ENCODE measurements around the gene ARMC9. TPM values are rescaled to one million over a fixed set of nuclear protein-coding genes. Genes with fewer than 3 reads are reported as not detected.
A peak's percentile ranks its signal among the peaks of the same experiment; 100 is the strongest.
"Not testable (repeated sequence)": the region's sequence is repeated elsewhere in the genome, so short reads cannot be mapped to it uniquely, and the experiment has no call there.

The ARMC9 gene
- total RNA-seq, 2 experiments from 2014 or later: 1.0 to 1.4 TPM

- H3K36me3 Mint-ChIP-seq (ENCODE audit: low read depth): no peaks in the 10 kb centered on the region
- no peak for DNase-seq
- H3K27ac Mint-ChIP-seq: no peak within 1 kb of the TSS
- CTCF ChIA-PET: no interaction called here
- intact Hi-C loops (cut with micrococcal nuclease): no loop called here
- H3K4me1 Mint-ChIP-seq (ENCODE audit: low read depth): peaks cover 12% of the 10 kb centered on the region
- peaks cover 28% of the 10 kb centered on the region for H3K27me3 Mint-ChIP-seq (ENCODE audit: low read depth)
- H3K9me3 Mint-ChIP-seq: no peaks in the 10 kb centered on the region
- H3K4me3 Mint-ChIP-seq: peak within 1 kb of the TSS; percentile 21
Observed at GRCh38 chr2:231395188-231396057, 197.0 kb downstream of the ARMC9 start, which contains the start of gene B3GNT7. TSS of gene B3GNT7 (plus strand) at chr2:231395710. CDS start at chr2:231395804, 94 bp downstream.

GRCh38 chr2:231396058-231396821 lies 197.8 kb downstream of the ARMC9 start:
- no peaks in the 10 kb centered on the region for H3K9me3 Mint-ChIP-seq
- intact Hi-C loops (cut with micrococcal nuclease): no loop called here
- peaks cover 12% of the 10 kb centered on the region for H3K4me1 Mint-ChIP-seq (ENCODE audit: low read depth)
- no peaks in the 10 kb centered on the region for H3K36me3 Mint-ChIP-seq (ENCODE audit: low read depth)
- no peak for DNase-seq
- peak overlapping the region; percentile 21 for H3K4me3 Mint-ChIP-seq
- H3K27me3 Mint-ChIP-seq (ENCODE audit: low read depth): peaks cover 28% of the 10 kb centered on the region
- CTCF ChIA-PET: interaction anchor here (1.0 to 1.2 kb wide), 2 partner anchors 17 to 292 kb away, joined by 3 read pairs; no protein-coding TSS in a partner anchor
- no peak overlapping the region for H3K27ac Mint-ChIP-seq

GRCh38 chr2:231397011-231397927 lies 198.8 kb downstream of the ARMC9 start:
- no peaks in the 10 kb centered on the region for H3K9me3 Mint-ChIP-seq
- H3K4me1 Mint-ChIP-seq (ENCODE audit: low read depth): peaks cover 12% of the 10 kb centered on the region
- no peaks in the 10 kb centered on the region for H3K36me3 Mint-ChIP-seq (ENCODE audit: low read depth)
- H3K27me3 Mint-ChIP-seq (ENCODE audit: low read depth): peaks cover 28% of the 10 kb centered on the region
- no peak overlapping the region for H3K4me3 Mint-ChIP-seq
- no peak overlapping the region for H3K27ac Mint-ChIP-seq
- CTCF ChIA-PET: interaction anchor here (1.0 to 2.2 kb wide), 3 partner anchors 10 to 293 kb away, joined by 3 to 5 read pairs (median 3); no protein-coding TSS in a partner anchor
- intact Hi-C loops (cut with micrococcal nuclease): no loop called here
- DNase-seq: no peak

- H3K4me3 Mint-ChIP-seq: no peak overlapping the region
- CTCF ChIA-PET: interaction anchor here (2.2 kb wide), 1 partner anchor 9 kb away, joined by 5 read pairs; no protein-coding TSS in a partner anchor
- no peak overlapping the region for H3K27ac Mint-ChIP-seq
- peaks cover 28% of the 10 kb centered on the region for H3K27me3 Mint-ChIP-seq (ENCODE audit: low read depth)
- no peak for DNase-seq
- H3K9me3 Mint-ChIP-seq: no peaks in the 10 kb centered on the region
- intact Hi-C loops (cut with micrococcal nuclease): no loop called here
- H3K36me3 Mint-ChIP-seq (ENCODE audit: low read depth): no peaks in the 10 kb centered on the region
- peaks cover 12% of the 10 kb centered on the region for H3K4me1 Mint-ChIP-seq (ENCODE audit: low read depth)
Observed at GRCh38 chr2:231397928-231398294, 199.5 kb downstream of the ARMC9 start.

GRCh38 chr2:231398585-231398984 lies 200.2 kb downstream of the ARMC9 start:
- Mint-ChIP-seq H3K9me3 (no peaks in the 10 kb centered on the region), H3K4me3 (no peak overlapping the region), H3K27me3 (ENCODE audit: low read depth) (peaks cover 22% of the 10 kb centered on the region), H3K36me3 (ENCODE audit: low read depth) (no peaks in the 10 kb centered on the region), H3K27ac (no peak overlapping the region), H3K4me1 (ENCODE audit: low read depth) (peaks cover 7% of the 10 kb centered on the region)
- DNase-seq: no peak
- intact Hi-C loops (cut with micrococcal nuclease): no loop called here
- CTCF ChIA-PET: interaction anchor here (2.2 kb wide), 1 partner anchor 8 kb away, joined by 5 read pairs; no protein-coding TSS in a partner anchor

GRCh38 chr2:231399046-231399852 lies 200.8 kb downstream of the ARMC9 start:
- no peaks in the 10 kb centered on the region for H3K9me3 Mint-ChIP-seq
- DNase-seq: no peak
- no peak overlapping the region for H3K4me3 Mint-ChIP-seq
- H3K27me3 Mint-ChIP-seq (ENCODE audit: low read depth): peaks cover 19% of the 10 kb centered on the region
- CTCF ChIA-PET: interaction anchor here (1.7 to 2.2 kb wide), 2 partner anchors 8 to 171 kb away, joined by 5 to 8 read pairs; no protein-coding TSS in a partner anchor
- no peak overlapping the region for H3K27ac Mint-ChIP-seq
- intact Hi-C loops (cut with micrococcal nuclease): no loop called here
- H3K4me1 Mint-ChIP-seq (ENCODE audit: low read depth): peaks cover 5% of the 10 kb centered on the region
- H3K36me3 Mint-ChIP-seq (ENCODE audit: low read depth): no peaks in the 10 kb centered on the region

GRCh38 chr2:231399853-231400680 lies 201.6 kb downstream of the ARMC9 start:
- Mint-ChIP-seq H3K27ac (no peak overlapping the region), H3K4me3 (no peak overlapping the region), H3K9me3 (no peaks in the 10 kb centered on the region), H3K4me1 (ENCODE audit: low read depth) (peaks cover 4% of the 10 kb centered on the region), H3K36me3 (ENCODE audit: low read depth) (no peaks in the 10 kb centered on the region), H3K27me3 (ENCODE audit: low read depth) (peaks cover 12% of the 10 kb centered on the region)
- intact Hi-C loops (cut with micrococcal nuclease): no loop called here
- CTCF ChIA-PET: interaction anchor here (0.7 to 2.2 kb wide), 5 partner anchors 7 to 172 kb away, joined by 3 to 8 read pairs (median 4); no protein-coding TSS in a partner anchor
- DNase-seq: no peak

GRCh38 chr2:231400681-231401080 lies 202.2 kb downstream of the ARMC9 start:
- peaks cover 11% of the 10 kb centered on the region for H3K27me3 Mint-ChIP-seq (ENCODE audit: low read depth)

GRCh38 chr2:231401101-231401500 lies 202.7 kb downstream of the ARMC9 start:
- Mint-ChIP-seq H3K4me1 (ENCODE audit: low read depth) (peaks cover 11% of the 10 kb centered on the region), H3K27me3 (ENCODE audit: low read depth) (peaks cover 11% of the 10 kb centered on the region)
- DNase-seq; H3K9me3 Mint-ChIP-seq; H3K27ac Mint-ChIP-seq; H3K4me3 Mint-ChIP-seq; H3K36me3 Mint-ChIP-seq (ENCODE audit: low read depth); intact Hi-C loops (cut with micrococcal nuclease): not testable (repeated sequence)
- CTCF ChIA-PET: interaction anchor here (1.1 to 1.7 kb wide), 3 partner anchors 12 to 173 kb away, joined by 3 to 8 read pairs (median 3); no protein-coding TSS in a partner anchor

More at GRCh38 chr2:231400681-231401080, 202.2 kb downstream of the ARMC9 start:
- H3K36me3 Mint-ChIP-seq (ENCODE audit: low read depth); DNase-seq; H3K9me3 Mint-ChIP-seq; intact Hi-C loops (cut with micrococcal nuclease); H3K4me1 Mint-ChIP-seq (ENCODE audit: low read depth); H3K27ac Mint-ChIP-seq; H3K4me3 Mint-ChIP-seq: not testable (repeated sequence)
- CTCF ChIA-PET: interaction anchor here (0.7 to 1.7 kb wide), 4 partner anchors 11 to 172 kb away, joined by 3 to 8 read pairs (median 4); no protein-coding TSS in a partner anchor

GRCh38 chr2:231403421-231404182 lies 205.2 kb downstream of the ARMC9 start:
- H3K9me3 Mint-ChIP-seq; H3K27me3 Mint-ChIP-seq (ENCODE audit: low read depth); H3K27ac Mint-ChIP-seq; H3K4me3 Mint-ChIP-seq; CTCF ChIA-PET; H3K36me3 Mint-ChIP-seq (ENCODE audit: low read depth); DNase-seq; intact Hi-C loops (cut with micrococcal nuclease): not testable (repeated sequence)
- peaks cover 16% of the 10 kb centered on the region for H3K4me1 Mint-ChIP-seq (ENCODE audit: low read depth)

Data from activated naive CD4-positive, alpha-beta T cell treated with anti-CD3 and anti-CD28 coated beads for 36 hours (primary cell).